MM.1S (cell line): ENCODE data around the gene PITRM1.
A peak's percentile ranks its signal among the peaks of the same experiment; 100 is the strongest.
"Not testable (repeated sequence)": the region's sequence is repeated elsewhere in the genome, so short reads cannot be mapped to it uniquely, and the experiment has no call there.

Experiments used
- DNase-seq: peaks from one replicate; pipeline ENCODE4 v3.0.0-alpha.2; 2015
- H2AFZ ChIP-seq: fragments of 300-600 bp; sonication (generic); 2 replicates; pipeline ENCODE4 v1.6.0; 2016; ENCODE audit warnings: antibody characterized with exemption, low read length
- H3F3A ChIP-seq: fragments of 300-600 bp; sonication (generic); 2 replicates; pipeline ENCODE4 v1.6.1; 2016; ENCODE audit warnings: mild to moderate bottlenecking, antibody characterized with exemption, low read length, moderate library complexity, mixed read lengths; ENCODE audit not compliant: insufficient read depth
- H3K27ac ChIP-seq: fragments of 300-600 bp; sonication (generic); 2 replicates; pipeline ENCODE4 v1.5.1; 2016; ENCODE audit warnings: mild to moderate bottlenecking, low read length
- H3K27me3 ChIP-seq: fragments of 300-600 bp; sonication (generic); replicated peaks from 2 replicates; pipeline ENCODE4 v1.6.0; 2016; ENCODE audit warnings: low read length; ENCODE audit not compliant: insufficient read depth
- H3K36me3 ChIP-seq: fragments of 300-600 bp; sonication (generic); replicated peaks from 2 replicates; pipeline ENCODE4 v1.6.1; 2016; ENCODE audit warnings: mild to moderate bottlenecking, low read length, mixed read lengths; ENCODE audit not compliant: insufficient read depth
- H3K4me1 ChIP-seq: fragments of 300-600 bp; sonication (generic); 2 replicates; pipeline ENCODE4 v1.6.1; 2016; ENCODE audit warnings: low read length, mixed read lengths
- H3K4me2 ChIP-seq: fragments of 300-600 bp; sonication (generic); 2 replicates; pipeline ENCODE4 v1.6.0; 2016; ENCODE audit warnings: low read depth, low read length
- H3K4me3 ChIP-seq: fragments of 300-600 bp; sonication (generic); 2 replicates; pipeline ENCODE4 v1.5.1; 2016; ENCODE audit warnings: low read length, mixed read lengths
- H3K79me2 ChIP-seq: fragments of 300-600 bp; sonication (generic); 2 replicates; pipeline ENCODE4 v1.6.1; 2016; ENCODE audit warnings: mixed run types, low read length, mixed read lengths
- H3K9ac ChIP-seq: fragments of 300-600 bp; sonication (generic); 2 replicates; pipeline ENCODE4 v1.6.1; 2016; ENCODE audit warnings: low read length, mixed read lengths
- H3K9me2 ChIP-seq: fragments of 300-600 bp; sonication (generic); replicated peaks from 2 replicates; pipeline ENCODE4 v1.6.1; 2016; ENCODE audit warnings: mild to moderate bottlenecking, low read length, mixed read lengths; ENCODE audit not compliant: insufficient read depth
- H3K9me3 ChIP-seq: fragments of 300-600 bp; sonication (generic); replicated peaks from 2 replicates; pipeline ENCODE4 v1.6.1; 2016; ENCODE audit warnings: mild to moderate bottlenecking, low read length, mixed read lengths; ENCODE audit not compliant: insufficient read depth
- H4K20me1 ChIP-seq: fragments of 300-600 bp; sonication (generic); 2 replicates; pipeline ENCODE4 v1.6.1; 2016; ENCODE audit warnings: mild to moderate bottlenecking, low read length, moderate library complexity, mixed read lengths; ENCODE audit not compliant: insufficient read depth
- EZH2 ChIP-seq: fragments of 300-600 bp; sonication (generic); optimal IDR thresholded peaks from 2 replicates; pipeline ENCODE3; 2017; ENCODE audit warnings: low read depth, mild to moderate bottlenecking, antibody characterized with exemption, low read length, mixed read lengths
- EZH2phosphoT487 ChIP-seq: fragments of 300-600 bp; sonication (generic); IDR thresholded peaks from 2 replicates; pipeline ENCODE4 v1.6.1; 2018; ENCODE audit warnings: antibody characterized with exemption, low read length
- TF ChIP-seq, protein P1 (sequence below): fragments of 300-600 bp; sonication (generic); IDR thresholded peaks from 2 replicates; pipeline ENCODE4 v1.5.1; 2016; ENCODE audit warnings: antibody characterized with exemption, low read length, mixed read lengths

Gene PITRM1

DNA sequence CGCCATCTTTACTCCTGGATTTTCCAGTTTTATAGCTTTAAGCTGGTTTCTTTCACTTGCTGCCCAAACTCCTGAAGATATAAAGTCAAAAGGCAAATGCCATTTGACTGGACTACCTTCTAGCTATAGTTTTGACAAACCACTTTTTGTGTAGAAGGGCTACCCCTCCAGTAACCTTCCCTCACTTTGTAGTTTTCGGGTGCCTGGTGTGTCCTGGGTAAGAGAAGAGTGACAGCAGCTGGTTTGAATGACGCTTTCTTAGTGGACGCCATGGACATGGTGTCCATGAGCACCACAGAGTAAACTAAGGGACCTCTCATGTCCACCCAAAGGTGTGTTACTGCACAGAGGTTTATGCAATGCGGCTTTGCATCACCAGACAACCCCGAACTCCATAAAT, 21.2 kb upstream of the PITRM1 start:
- Histone ChIP-seq H3K27me3 (no peaks in the 10 kb centered on the region), H3K27ac (no peak overlapping the region), H2AFZ (no peak overlapping the region), H3K4me3 (no peak overlapping the region), H3K4me2 (no peak overlapping the region), H3K9me2 (no peaks in the 10 kb centered on the region), H3K9ac (no peak overlapping the region), H3K9me3 (no peaks in the 10 kb centered on the region), H3K36me3 (no peaks in the 10 kb centered on the region), H3K4me1 (0 out of 2 replicates have a peak, but pooled peaks cover 3% of the 10 kb centered on the region), H3K79me2 (no peaks in the 10 kb centered on the region), H4K20me1 (no peaks in the 10 kb centered on the region), H3F3A (no peaks in the 10 kb centered on the region)
- TF ChIP-seq EZH2phosphoT487 = no peak
- no peak for TF ChIP-seq EZH2
- TF ChIP-seq, protein P1, sequence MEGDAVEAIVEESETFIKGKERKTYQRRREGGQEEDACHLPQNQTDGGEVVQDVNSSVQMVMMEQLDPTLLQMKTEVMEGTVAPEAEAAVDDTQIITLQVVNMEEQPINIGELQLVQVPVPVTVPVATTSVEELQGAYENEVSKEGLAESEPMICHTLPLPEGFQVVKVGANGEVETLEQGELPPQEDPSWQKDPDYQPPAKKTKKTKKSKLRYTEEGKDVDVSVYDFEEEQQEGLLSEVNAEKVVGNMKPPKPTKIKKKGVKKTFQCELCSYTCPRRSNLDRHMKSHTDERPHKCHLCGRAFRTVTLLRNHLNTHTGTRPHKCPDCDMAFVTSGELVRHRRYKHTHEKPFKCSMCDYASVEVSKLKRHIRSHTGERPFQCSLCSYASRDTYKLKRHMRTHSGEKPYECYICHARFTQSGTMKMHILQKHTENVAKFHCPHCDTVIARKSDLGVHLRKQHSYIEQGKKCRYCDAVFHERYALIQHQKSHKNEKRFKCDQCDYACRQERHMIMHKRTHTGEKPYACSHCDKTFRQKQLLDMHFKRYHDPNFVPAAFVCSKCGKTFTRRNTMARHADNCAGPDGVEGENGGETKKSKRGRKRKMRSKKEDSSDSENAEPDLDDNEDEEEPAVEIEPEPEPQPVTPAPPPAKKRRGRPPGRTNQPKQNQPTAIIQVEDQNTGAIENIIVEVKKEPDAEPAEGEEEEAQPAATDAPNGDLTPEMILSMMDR = no peak
- no peak for DNase-seq

DNA sequence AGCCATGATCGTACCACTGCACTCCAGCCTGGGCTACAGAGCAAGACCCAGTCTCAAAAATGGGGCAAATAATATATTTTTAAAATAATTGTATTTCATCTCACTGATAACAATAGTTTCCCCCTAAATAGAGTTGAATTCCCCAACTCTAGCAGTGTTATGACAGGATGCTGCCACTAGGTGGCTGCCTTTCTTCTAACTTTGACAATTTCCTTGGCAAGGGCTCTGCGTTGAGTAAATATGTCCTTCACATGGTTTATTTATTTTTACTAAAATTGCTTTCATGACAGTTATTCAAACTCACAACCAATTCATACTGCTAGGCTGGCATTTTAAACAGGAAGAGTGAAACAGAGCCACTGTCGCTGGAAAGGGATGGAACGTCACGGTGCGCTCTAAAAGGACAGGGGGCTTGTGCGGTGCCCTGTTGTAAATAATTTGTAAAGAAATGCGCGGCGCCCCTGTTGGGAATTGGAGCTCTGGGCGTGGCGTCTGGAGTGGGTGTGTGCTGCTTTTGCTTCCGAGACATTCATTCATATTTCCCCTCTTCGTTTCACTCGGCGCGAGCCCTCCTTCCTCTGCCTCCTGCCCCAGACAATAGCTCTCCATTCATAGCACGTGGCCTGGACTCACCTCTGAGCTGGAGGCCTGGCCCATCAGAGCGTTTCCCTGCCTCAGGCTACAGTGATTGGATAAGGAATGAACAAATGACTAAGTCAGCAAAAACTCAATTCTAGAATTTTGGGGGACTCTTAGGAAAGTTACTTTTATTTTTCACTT, 20.5 kb upstream of the PITRM1 start:
- H3K4me3 ChIP-seq = no peak overlapping the region
- H3K4me2 ChIP-seq = no peak overlapping the region
- DNase-seq = peak; percentile 55
- H3F3A ChIP-seq = no peaks in the 10 kb centered on the region
- H3K27me3 ChIP-seq = no peaks in the 10 kb centered on the region
- H3K9me3 ChIP-seq = no peaks in the 10 kb centered on the region
- TF ChIP-seq, protein P1 = peak; percentile 74
- no peak for TF ChIP-seq EZH2
- no peaks in the 10 kb centered on the region for H3K9me2 ChIP-seq
- no peaks in the 10 kb centered on the region for H3K79me2 ChIP-seq
- no peak overlapping the region for H2AFZ ChIP-seq
- 0 out of 2 replicates have a peak, but pooled peaks cover 3% of the 10 kb centered on the region for H3K4me1 ChIP-seq
- H3K36me3 ChIP-seq = no peaks in the 10 kb centered on the region
- no peak overlapping the region for H3K27ac ChIP-seq
- no peak overlapping the region for H3K9ac ChIP-seq
- no peaks in the 10 kb centered on the region for H4K20me1 ChIP-seq

DNA sequence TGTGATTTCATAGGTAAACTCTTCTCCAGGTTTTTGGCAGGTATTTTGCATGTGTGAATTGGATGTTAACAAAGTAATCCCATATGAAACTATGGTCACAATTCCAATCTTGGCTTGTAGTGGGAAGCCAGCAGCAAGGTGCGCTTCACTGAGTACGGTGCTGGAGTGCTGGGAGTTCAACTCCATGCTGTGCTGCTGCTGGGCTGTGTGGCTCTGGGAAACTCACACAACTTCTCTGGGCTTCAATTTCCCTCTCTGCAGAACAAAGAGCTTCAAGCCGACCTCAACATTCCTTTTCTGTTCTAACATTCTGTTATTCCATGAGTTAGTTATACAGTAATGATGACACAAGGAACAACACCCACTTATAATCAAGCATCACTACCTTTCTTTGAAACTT, 18.2 kb upstream of the PITRM1 start:
- no peaks in the 10 kb centered on the region for H3K36me3 ChIP-seq
- no peak overlapping the region for H3K9ac ChIP-seq
- no peaks in the 10 kb centered on the region for H3K9me2 ChIP-seq
- H3K9me3 ChIP-seq = no peaks in the 10 kb centered on the region
- TF ChIP-seq EZH2phosphoT487 (no peak), EZH2 (no peak)
- TF ChIP-seq, protein P1 = no peak
- H4K20me1 ChIP-seq = no peaks in the 10 kb centered on the region
- no peaks in the 10 kb centered on the region for H3K27me3 ChIP-seq
- no peak overlapping the region for H3K27ac ChIP-seq
- H3K4me3 ChIP-seq = no peak overlapping the region
- H3K4me2 ChIP-seq = no peak overlapping the region
- no peaks in the 10 kb centered on the region for H3F3A ChIP-seq
- H2AFZ ChIP-seq = no peak overlapping the region
- no peak for DNase-seq
- H3K79me2 ChIP-seq = no peaks in the 10 kb centered on the region
- no peaks in the 10 kb centered on the region for H3K4me1 ChIP-seq

DNA sequence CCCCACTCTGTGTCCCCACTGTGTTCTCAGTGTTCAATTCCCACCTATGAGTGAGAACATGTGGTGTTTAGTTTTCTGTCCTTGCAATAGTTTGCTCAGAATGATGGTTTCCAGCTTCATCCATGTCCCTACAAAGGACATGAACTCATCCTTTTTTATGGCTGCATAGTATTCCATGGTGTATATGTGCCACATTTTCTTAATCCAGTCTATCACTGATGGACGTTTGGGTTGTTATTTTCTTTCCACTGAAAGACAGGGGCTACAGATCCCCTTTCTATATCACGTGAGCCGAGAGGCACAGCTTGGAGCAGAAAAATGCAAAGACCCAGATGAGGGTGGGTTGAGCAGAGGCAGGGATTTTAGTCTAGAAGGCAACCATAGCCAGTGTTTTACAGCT, 14.6 kb upstream of the PITRM1 start:
- H4K20me1 ChIP-seq, H2AFZ ChIP-seq, H3K27me3 ChIP-seq, H3K9ac ChIP-seq, H3K9me2 ChIP-seq, H3K9me3 ChIP-seq, H3K4me1 ChIP-seq, H3F3A ChIP-seq, H3K79me2 ChIP-seq, H3K4me3 ChIP-seq, H3K27ac ChIP-seq, H3K36me3 ChIP-seq, DNase-seq, H3K4me2 ChIP-seq: not testable (repeated sequence)
